HG03175 (cell line): Measurements from ENCODE around the gene BOLA2B.

ENCODE experiments used
- ATAC-seq: cut with Tn5 transposase; IDR thresholded peaks from one replicate; pipeline ENCODE4 v1.9.1; 2021; ENCODE audit warnings: mild to moderate bottlenecking, moderate library complexity; ENCODE audit not compliant: unreplicated experiment

The BOLA2B gene

DNA sequence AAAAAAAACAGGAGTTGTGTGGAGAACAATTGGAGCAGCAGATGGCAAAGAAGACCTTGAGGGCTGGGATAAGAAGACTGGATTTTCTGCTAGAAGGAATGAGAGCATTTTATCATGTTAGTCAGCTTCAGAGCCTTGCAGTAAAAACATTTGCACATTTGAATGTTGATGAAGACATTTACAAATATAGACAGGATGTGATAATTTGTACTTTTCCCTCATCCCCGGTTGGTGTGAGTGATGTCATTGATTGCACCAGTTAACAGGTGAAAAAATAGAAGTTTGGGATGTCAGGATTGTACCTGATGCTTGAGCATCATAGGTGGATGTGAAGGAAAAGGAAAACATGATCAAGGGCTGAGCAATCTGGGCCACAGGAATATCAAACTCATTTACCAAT is 47.8 kb downstream of the BOLA2B start:
- ATAC-seq, result no peak

GRCh38 chr16:30144917-30145316 is 48.5 kb downstream of the BOLA2B start:
- ATAC-seq, result no peak

DNA sequence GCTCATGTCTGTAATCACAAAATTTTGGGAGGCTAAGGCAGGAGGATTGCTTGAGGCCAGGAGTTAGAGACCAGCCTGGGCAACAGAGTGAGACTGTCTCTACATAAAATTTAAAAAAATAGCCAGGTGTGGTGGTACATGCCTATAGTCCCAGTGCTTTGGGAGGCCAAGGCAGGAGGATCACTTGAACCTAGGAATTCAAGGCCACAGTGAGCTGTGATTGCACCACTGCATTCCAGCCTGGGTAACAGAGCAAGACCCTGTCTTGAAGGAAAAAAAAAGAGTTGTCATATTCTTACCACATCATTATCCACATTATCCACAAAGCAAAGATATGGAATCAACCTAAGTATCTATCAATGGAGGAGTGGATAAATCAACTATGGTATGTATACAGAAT is 49.4 kb downstream of the BOLA2B start:
- ATAC-seq, result no peak

GRCh38 chr16:30143347-30143702 is 50.1 kb downstream of the BOLA2B start:
- ATAC-seq, result no peak
